Prostate gland (tissue), 2 donors: ENCODE data around the gene TMEM256. TPM values are rescaled to one million over a fixed set of nuclear protein-coding genes. Genes with fewer than 3 reads are reported as not detected.

ENCODE experiments used
- DNase-seq: peaks from one replicate; pipeline ENCODE4 v3.0.0-alpha.2; 2019; ENCODE audit warnings: low spot score
- H3K27ac ChIP-seq, 2 donors: fragments of 200-600 bp; sonication (generic); 2 replicates each; pipeline ENCODE4 v1.5.1; 2017 to 2019
- H3K27me3 ChIP-seq: fragments of 200-600 bp; sonication (generic); replicated peaks from 2 replicates; pipeline ENCODE4 v1.5.1; 2019; ENCODE audit not compliant: insufficient read depth
- H3K36me3 ChIP-seq, 2 donors: fragments of 200-600 bp; sonication (generic); 1 replicate in 1 of 2; 2 replicates in 1 of 2; pipeline versions ENCODE4 v1.5.1 to v1.8.1; 2017 to 2019
- H3K4me1 ChIP-seq: fragments of 200-600 bp; sonication (generic); replicated peaks from 2 replicates; pipeline ENCODE4 v1.5.1; 2019
- H3K4me3 ChIP-seq, 2 donors: fragments of 200-600 bp; sonication (generic); 2 replicates each; pipeline ENCODE4 v1.5.1; 2017 to 2019
- H3K9me3 ChIP-seq: fragments of 200-600 bp; sonication (generic); 2 replicates; pipeline ENCODE4 v1.5.1; 2017
- POLR2A ChIP-seq: fragments of 450-650 bp; IDR thresholded peaks from one replicate; pipeline ENCODE4 v1.6.1; 2016; ENCODE audit warnings: antibody characterized with exemption, mild to moderate bottlenecking
- POLR2AphosphoS5 ChIP-seq: sonication (generic); formaldehyde crosslinking; IDR thresholded peaks from one replicate; pipeline ENCODE4 v1.6.1; 2017; ENCODE audit warnings: antibody characterized with exemption
- WGBS: methylation state at CpG from one replicate; pipeline ENCODE4 v1.1.5; 2018; 5-methylcytosine and 5-hydroxymethylcytosine counted together
- intact Hi-C: fragments of 100-400 bp; cut with DNase I; formaldehyde crosslinking; loops from one replicate; pipeline ENCODE4 v1.14.2; 2022
- total RNA-seq, 2 donors: library from RNA; depleted of rRNA; stranded (reverse); fragments of >200 nt; gene quantifications; one replicate each; pipeline ENCODE4 v1.1.0, GENCODE V29; 2016
- TF ChIP-seq, protein P1 (sequence below), 4 experiments: fragments of 200-600 bp in 2 of 4; fragments of 450-650 bp in 2 of 4; sonication (generic) in 2 of 4; IDR thresholded peaks; 1 replicate in 3 of 4; 2 replicates in 1 of 4; pipeline ENCODE4 v1.5.1; 2016 to 2019; ENCODE audit warnings: antibody characterized with exemption in 4 of 4, mild to moderate bottlenecking in 2 of 4, moderate library complexity in 2 of 4

The TMEM256 gene
- total RNA-seq, 2 donors from 2014 or later: 63.0 to 192 TPM

DNA sequence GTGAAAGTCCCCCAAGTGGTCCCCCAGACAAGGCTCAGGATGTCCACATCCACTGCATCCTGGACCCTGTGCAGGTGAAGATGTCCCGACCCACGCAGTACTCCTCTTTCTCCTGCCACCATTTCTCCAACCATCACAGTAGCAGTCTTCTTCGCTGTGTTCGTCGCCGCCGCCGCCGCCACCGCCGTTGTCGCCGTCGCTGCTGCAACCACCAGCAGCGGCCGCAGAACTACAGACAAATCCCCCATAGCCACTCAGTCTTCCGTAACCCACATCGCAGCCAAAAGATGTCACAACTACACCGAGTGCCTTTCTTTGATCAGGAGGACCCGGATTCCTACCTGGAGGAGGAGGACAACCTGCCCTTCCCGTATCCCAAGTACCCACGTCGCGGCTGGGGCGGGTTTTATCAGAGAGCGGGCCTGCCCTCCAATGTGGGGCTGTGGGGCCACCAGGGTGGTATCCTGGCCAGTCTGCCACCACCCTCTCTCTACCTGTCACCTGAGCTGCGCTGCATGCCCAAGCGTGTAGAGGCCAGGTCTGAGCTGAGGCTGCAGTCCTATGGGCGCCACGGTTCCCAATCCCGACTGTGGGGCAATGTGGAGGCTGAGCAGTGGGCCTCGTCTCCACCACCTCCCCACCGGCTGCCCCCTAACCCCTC is 22.4 kb upstream of the TMEM256 start:
- WGBS: 83% methylated on average over 31 of the region's 33 CpGs
- H3K4me1 ChIP-seq: no peaks in the 10 kb centered on the region
- no peak for TF ChIP-seq POLR2AphosphoS5
- no peak for TF ChIP-seq POLR2A
- TF ChIP-seq, protein P1, sequence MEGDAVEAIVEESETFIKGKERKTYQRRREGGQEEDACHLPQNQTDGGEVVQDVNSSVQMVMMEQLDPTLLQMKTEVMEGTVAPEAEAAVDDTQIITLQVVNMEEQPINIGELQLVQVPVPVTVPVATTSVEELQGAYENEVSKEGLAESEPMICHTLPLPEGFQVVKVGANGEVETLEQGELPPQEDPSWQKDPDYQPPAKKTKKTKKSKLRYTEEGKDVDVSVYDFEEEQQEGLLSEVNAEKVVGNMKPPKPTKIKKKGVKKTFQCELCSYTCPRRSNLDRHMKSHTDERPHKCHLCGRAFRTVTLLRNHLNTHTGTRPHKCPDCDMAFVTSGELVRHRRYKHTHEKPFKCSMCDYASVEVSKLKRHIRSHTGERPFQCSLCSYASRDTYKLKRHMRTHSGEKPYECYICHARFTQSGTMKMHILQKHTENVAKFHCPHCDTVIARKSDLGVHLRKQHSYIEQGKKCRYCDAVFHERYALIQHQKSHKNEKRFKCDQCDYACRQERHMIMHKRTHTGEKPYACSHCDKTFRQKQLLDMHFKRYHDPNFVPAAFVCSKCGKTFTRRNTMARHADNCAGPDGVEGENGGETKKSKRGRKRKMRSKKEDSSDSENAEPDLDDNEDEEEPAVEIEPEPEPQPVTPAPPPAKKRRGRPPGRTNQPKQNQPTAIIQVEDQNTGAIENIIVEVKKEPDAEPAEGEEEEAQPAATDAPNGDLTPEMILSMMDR (IDR thresholded peaks at IDR 0.05): no peak
- no peak overlapping the region for H3K27ac ChIP-seq
- intact Hi-C loops: no loop called here
- no peaks in the 10 kb centered on the region for H3K36me3 ChIP-seq
- no peaks in the 10 kb centered on the region for H3K9me3 ChIP-seq
- DNase-seq: no peak
- H3K27me3 ChIP-seq: no peaks in the 10 kb centered on the region
- no peak overlapping the region for H3K4me3 ChIP-seq

DNA sequence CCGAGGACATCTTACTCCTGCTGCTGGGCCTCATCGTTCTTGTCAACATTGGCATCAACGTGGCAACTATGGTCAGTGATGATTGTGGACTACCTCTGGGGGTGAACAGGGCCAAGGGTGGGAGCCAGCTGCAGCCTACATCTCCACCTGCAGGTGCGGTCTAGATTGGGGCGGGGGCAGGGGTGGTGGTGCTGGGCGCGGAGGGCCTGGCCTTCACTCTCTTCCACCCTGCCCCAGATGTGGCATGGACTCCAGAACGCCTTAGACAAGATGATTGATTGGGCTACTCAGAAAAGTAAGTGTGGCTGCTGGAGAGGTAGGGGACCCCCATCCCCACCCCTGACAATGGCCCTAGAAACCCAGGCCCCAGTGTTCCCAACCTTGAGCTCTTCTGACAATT is 21.9 kb upstream of the TMEM256 start:
- no peak for TF ChIP-seq POLR2A
- no peak for TF ChIP-seq POLR2AphosphoS5
- TF ChIP-seq, protein P1 (IDR thresholded peaks at IDR 0.05): no peak
- Histone ChIP-seq H3K4me1 (no peaks in the 10 kb centered on the region), H3K9me3 (no peaks in the 10 kb centered on the region), H3K36me3 (no peaks in the 10 kb centered on the region), H3K27ac (no peak overlapping the region), H3K4me3 (no peak overlapping the region), H3K27me3 (no peaks in the 10 kb centered on the region)
- intact Hi-C loops: no loop called here
- no peak for DNase-seq
- 92% methylated on average over 8 of the region's 8 CpGs for WGBS

DNA sequence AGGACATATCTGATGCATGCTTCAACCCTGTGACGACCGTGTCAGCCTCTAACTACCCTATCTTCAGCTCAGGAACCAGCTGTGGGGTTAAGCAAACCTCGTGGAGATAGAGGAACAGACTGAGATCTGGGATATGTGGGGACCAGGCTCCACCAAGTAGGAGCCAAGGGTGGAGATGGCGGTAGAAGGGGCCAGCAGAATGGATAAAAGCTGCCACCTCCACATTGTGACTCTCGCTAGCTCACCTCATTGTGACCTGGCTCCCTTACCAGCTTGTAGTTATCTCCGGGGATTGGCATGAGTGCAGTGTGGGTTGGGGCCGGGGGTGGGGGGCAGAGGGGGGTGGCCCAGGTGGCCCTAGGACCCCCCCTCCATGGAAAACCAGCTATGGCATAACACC is 21.4 kb upstream of the TMEM256 start, which contains the start of gene SPEM2:
Gene SPEM2 (plus strand): TSS at position 301 of the 400 bp plus-strand sequence. CDS start 73 bp downstream, at position 374.
- TF ChIP-seq POLR2A (no peak), POLR2AphosphoS5 (no peak)
- TF ChIP-seq, protein P1 (IDR thresholded peaks at IDR 0.05): no peak
- Histone ChIP-seq H3K36me3 (no peaks in the 10 kb centered on the region), H3K27me3 (no peaks in the 10 kb centered on the region), H3K4me1 (no peaks in the 10 kb centered on the region), H3K4me3 (no peak within 1 kb of the TSS), H3K27ac (no peak within 1 kb of the TSS), H3K9me3 (no peaks in the 10 kb centered on the region)
- intact Hi-C loops: no loop called here
- WGBS: 84% methylated on average over 7 of the region's 7 CpGs
- no peak for DNase-seq

DNA sequence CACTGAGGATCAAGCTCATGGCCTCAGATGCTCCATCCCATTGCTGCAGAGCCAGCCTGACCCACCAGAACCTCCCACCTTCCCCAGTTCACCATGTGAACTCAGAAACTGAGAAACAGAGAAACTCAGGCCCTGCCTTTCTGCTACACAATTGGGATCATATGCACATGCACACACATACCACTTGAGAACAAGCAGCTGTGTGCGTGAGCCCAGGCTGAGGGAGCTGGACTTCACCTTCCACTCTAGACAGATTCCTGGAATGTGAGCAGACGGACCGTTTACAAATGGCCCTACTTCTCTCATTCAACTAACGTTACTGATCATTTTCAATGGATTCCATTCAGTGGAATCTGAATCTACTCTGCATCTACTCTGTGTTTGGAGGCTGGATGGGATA is 19.8 kb upstream of the TMEM256 start:
- TF ChIP-seq, protein P1 (IDR thresholded peaks at IDR 0.05): no peak
- TF ChIP-seq POLR2A (no peak), POLR2AphosphoS5 (no peak)
- 50% methylated on average over 4 of the region's 4 CpGs for WGBS
- DNase-seq: no peak
- no peak overlapping the region for H3K4me3 ChIP-seq
- no peaks in the 10 kb centered on the region for H3K27me3 ChIP-seq
- H3K36me3 ChIP-seq: no peaks in the 10 kb centered on the region
- no peak overlapping the region for H3K27ac ChIP-seq
- intact Hi-C loops: no loop called here
- no peaks in the 10 kb centered on the region for H3K9me3 ChIP-seq
- H3K4me1 ChIP-seq: no peaks in the 10 kb centered on the region

DNA sequence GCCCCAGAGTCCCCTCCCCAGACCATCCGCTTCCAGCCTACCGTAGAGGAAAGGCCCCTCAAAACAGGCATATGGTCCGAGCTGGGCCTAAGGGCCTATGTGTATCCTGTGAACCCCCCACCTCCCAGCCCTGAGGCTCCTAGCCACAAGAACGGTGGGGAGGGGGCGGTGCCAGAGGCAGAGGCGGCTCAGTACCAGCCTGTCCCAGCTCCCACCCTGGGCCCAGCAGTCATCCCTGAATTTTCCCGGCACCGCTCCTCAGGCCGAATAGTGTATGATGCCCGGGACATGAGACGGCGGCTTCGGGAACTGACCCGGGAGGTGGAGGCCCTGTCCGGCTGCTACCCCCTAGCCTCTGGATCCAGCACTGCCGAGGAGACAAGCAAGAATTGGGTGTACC is 17.3 kb upstream of the TMEM256 start:
- H3K9me3 ChIP-seq: no peaks in the 10 kb centered on the region
- no peaks in the 10 kb centered on the region for H3K27me3 ChIP-seq
- H3K27ac ChIP-seq: no peak overlapping the region
- 94% methylated on average over 16 of the region's 16 CpGs for WGBS
- TF ChIP-seq, protein P1 (IDR thresholded peaks at IDR 0.05): no peak
- TF ChIP-seq POLR2A (no peak), POLR2AphosphoS5 (no peak)
- intact Hi-C loops: no loop called here
- no peak for DNase-seq
- no peak overlapping the region for H3K4me3 ChIP-seq
- H3K4me1 ChIP-seq: no peaks in the 10 kb centered on the region
- H3K36me3 ChIP-seq: no peaks in the 10 kb centered on the region
